Mammary epithelial cell (primary cell): Measurements from ENCODE around the gene SUN3.
"Not testable (repeated sequence)": the region's sequence is repeated elsewhere in the genome, so short reads cannot be mapped to it uniquely, and the experiment has no call there.

Source experiments
- EZH2 ChIP-seq: IDR thresholded peaks from 2 replicates; pipeline ENCODE4 v1.6.1; 2012; ENCODE audit warnings: low read length, inconsistent platforms, borderline replicate concordance
- TF ChIP-seq, protein P1 (sequence below), 2 donors: IDR thresholded peaks in 1 of 2; conservative IDR thresholded peaks in 1 of 2; 2 replicates each; pipeline ENCODE4 v1.5.1; 2011 to 2012; ENCODE audit warnings: inconsistent platforms in 2 of 2, low read length in 2 of 2, mild to moderate bottlenecking in 2 of 2, control low read depth in 1 of 2, low read depth in 1 of 2; ENCODE audit not compliant: insufficient read depth in 1 of 2; ENCODE audit errors: extremely low read depth in 1 of 2

DNA sequence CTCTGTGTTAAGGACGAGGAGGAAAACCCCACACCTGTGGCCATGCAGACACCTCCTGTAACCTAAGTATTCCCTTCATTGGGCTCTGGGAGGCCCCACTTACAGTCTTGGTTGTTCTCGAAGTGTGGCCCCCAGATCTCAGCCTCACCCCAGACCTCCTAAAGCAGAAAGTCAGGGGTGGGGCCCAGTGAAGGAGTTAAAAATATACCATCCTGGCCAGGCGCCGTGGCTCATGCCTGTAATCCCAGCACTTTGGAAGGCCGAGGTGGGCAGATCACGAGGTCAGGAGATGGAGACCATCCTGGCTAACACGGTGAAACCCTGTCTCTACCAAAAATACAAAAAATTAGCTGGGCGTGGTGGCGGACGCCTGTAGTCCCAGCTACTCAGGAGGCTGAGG, 86.3 kb downstream of the SUN3 start:
- TF ChIP-seq, protein P1, sequence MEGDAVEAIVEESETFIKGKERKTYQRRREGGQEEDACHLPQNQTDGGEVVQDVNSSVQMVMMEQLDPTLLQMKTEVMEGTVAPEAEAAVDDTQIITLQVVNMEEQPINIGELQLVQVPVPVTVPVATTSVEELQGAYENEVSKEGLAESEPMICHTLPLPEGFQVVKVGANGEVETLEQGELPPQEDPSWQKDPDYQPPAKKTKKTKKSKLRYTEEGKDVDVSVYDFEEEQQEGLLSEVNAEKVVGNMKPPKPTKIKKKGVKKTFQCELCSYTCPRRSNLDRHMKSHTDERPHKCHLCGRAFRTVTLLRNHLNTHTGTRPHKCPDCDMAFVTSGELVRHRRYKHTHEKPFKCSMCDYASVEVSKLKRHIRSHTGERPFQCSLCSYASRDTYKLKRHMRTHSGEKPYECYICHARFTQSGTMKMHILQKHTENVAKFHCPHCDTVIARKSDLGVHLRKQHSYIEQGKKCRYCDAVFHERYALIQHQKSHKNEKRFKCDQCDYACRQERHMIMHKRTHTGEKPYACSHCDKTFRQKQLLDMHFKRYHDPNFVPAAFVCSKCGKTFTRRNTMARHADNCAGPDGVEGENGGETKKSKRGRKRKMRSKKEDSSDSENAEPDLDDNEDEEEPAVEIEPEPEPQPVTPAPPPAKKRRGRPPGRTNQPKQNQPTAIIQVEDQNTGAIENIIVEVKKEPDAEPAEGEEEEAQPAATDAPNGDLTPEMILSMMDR (conservative IDR thresholded peaks at IDR 0.05 in 1 of 2, IDR thresholded peaks at IDR 0.05 in 1 of 2; ENCODE audit: extremely low read depth in 1 of 2, insufficient read depth in 1 of 2, low read depth in 1 of 2, low read length in 2 of 2), result not testable (repeated sequence)
- not testable (repeated sequence) for TF ChIP-seq EZH2
